GM18907 (cell line): ENCODE data around the gene LYPD6B.
A peak's percentile ranks its signal among the peaks of the same experiment; 100 is the strongest.

Source experiments
- ATAC-seq: cut with Tn5 transposase; IDR thresholded peaks from one replicate; pipeline ENCODE4 v1.9.1; 2021; ENCODE audit warnings: mild to moderate bottlenecking, moderate library complexity; ENCODE audit not compliant: unreplicated experiment

Gene LYPD6B

GRCh38 chr2:149038442-149039212 lies at the start of gene LYPD6B:
LYPD6B (plus strand) TSS chr2:149038699; CDS start chr2:149130949, 92,250 bp downstream.
- peak; percentile 57 for ATAC-seq

- ATAC-seq, result peak; percentile 92
Observed at GRCh38 chr2:148989882-148990493, 48.5 kb upstream of the LYPD6B start.

GRCh38 chr2:148990968-148991367 lies 47.5 kb upstream of the LYPD6B start:
- ATAC-seq, result no peak

GRCh38 chr2:148992448-148992847 lies 46.1 kb upstream of the LYPD6B start:
- no peak for ATAC-seq

- ATAC-seq, result no peak
Observed at GRCh38 chr2:148993351-148993750, 45.1 kb upstream of the LYPD6B start.

- ATAC-seq, result no peak
Observed at GRCh38 chr2:148994341-148994740, 44.2 kb upstream of the LYPD6B start.

- ATAC-seq, result no peak
Observed at GRCh38 chr2:148996805-148997204, 41.7 kb upstream of the LYPD6B start.

- ATAC-seq, result no peak
Observed at GRCh38 chr2:148998165-148998830, 40.2 kb upstream of the LYPD6B start.

GRCh38 chr2:148998831-148999200 lies 39.7 kb upstream of the LYPD6B start:
- ATAC-seq, result no peak

GRCh38 chr2:148999451-148999921 lies 39.0 kb upstream of the LYPD6B start:
- no peak for ATAC-seq

GRCh38 chr2:149000158-149000938 lies 38.2 kb upstream of the LYPD6B start:
- no peak for ATAC-seq

- no peak for ATAC-seq
Observed at GRCh38 chr2:149001496-149001895, 37.0 kb upstream of the LYPD6B start.

GRCh38 chr2:149002378-149002890 lies 36.1 kb upstream of the LYPD6B start:
- no peak for ATAC-seq

- no peak for ATAC-seq
Observed at GRCh38 chr2:149002891-149003740, 35.4 kb upstream of the LYPD6B start.

- ATAC-seq, result no peak
Observed at GRCh38 chr2:149004836-149005235, 33.7 kb upstream of the LYPD6B start.

- no peak for ATAC-seq
Observed at GRCh38 chr2:149005471-149006077, 32.9 kb upstream of the LYPD6B start.

- ATAC-seq, result no peak
Observed at GRCh38 chr2:149006883-149007543, 31.5 kb upstream of the LYPD6B start.

GRCh38 chr2:149008381-149008780 lies 30.1 kb upstream of the LYPD6B start:
- ATAC-seq, result no peak
